GM18861 (cell line): ENCODE data around the gene CSKMT.
"Not testable (repeated sequence)": the region's sequence is repeated elsewhere in the genome, so short reads cannot be mapped to it uniquely, and the experiment has no call there.

Experiments
- ATAC-seq: cut with Tn5 transposase; IDR thresholded peaks from one replicate; pipeline ENCODE4 v1.9.1; 2021; ENCODE audit not compliant: unreplicated experiment

CSKMT gene

DNA sequence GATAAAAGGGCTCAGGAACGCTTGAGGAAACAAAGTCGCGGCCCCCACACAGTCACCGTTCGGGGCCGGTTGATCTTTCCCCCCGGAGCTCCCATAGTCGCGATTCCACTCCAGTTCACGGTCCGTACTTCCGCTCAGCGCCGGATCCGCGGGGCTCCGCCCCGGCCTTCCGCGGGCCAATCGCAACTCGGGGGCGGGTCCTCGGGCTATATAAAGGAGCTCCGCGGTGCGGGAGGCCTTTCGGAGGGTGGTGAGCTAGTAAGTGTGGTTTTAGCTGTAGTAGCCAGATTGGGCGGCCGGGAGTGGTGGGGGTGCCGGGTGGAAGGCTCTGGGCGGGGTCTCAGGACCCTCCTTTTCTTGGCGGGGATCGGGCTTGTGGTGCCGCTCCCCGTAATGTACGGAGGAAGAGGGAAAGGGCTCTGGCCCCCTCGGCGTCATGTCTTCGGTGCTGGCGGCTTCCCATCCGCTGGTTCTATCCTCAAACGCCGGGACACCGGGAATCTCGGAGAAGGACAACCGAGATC, at the start of gene CSKMT, which contains the start of gene C11orf98:
Gene CSKMT (plus strand): TSS at position 238 of the 524 bp plus-strand sequence. CDS start 568 bp downstream, outside the sequence.
Gene C11orf98 (minus strand): TSS at position 136 of the 524 bp plus-strand sequence. CDS start 41 bp downstream, at position 95.
- ATAC-seq: peak; percentile 73

DNA sequence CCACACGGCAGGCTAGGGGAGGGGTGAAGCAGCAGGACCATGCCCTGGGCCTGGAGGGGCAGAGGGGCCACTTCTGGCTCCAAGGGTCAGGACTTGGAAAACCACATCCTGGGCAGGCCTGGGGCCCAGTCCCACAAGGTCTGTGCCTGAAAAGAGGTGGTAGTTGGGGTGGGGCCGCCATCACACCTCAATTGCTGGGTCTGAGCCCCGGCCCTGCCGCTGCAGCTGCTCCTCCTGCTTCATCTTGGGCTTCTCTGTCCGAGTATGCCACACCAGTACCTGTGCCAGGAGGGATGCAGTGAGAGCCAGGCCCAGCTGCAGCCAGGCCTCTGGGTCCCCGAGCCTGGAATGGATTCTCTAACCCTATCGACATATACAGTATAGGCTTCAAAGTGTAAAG, 49.6 kb upstream of the CSKMT start:
- ATAC-seq: no peak

GRCh38 chr11:62616957-62617356, 48.2 kb upstream of the CSKMT start:
- ATAC-seq: not testable (repeated sequence)

GRCh38 chr11:62621027-62621566, 44.0 kb upstream of the CSKMT start:
- ATAC-seq: no peak

DNA sequence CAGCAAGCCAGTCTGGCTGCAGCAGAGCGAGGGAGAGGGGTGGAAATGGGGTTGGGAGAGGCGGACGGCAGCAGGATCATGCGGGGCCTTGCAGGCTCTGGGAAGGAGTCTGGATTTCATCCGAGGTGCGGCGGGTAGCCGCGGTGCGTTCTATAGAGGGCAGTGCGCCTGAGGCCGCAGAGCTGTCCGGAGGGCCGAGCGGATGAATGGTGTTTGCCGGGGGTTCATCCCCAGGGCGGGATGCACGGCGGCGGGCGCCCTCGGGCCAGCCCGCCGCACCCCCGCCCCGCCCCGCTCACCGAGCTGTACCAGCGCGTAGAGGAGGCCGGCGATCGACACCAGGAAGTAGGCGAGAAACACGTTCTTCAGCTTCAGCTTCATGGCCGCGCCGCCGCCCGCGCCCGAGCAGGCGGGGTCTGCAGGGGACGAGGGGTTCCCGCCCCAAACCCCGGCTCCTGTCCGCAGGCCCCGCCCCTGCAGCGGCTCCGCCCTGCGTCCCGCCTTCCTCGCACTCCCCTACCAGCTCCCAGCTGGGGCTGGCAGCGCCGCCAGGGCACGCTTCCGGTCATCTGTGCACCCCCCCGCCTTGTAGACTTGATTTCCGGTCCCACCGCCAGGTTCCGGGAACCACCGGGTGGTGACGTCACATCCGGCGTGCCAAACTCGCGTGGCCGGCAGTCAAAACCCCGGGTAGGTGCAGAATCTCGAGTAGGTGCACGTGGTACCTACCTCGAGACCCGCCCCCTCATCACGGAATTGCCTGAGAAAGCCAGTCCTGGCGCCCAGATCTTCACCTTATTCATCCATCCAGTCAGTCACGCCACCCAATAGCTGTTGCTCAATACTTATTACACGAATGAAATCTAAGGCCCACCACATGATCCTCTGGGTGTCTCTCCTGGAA, 43.3 kb upstream of the CSKMT start, which contains the start of gene B3GAT3:
Gene B3GAT3 (minus strand): TSS at position 420 of the 904 bp plus-strand sequence. CDS start 39 bp downstream, at position 381.
- ATAC-seq: peak; percentile 91

- ATAC-seq: no peak
These were observed 42.5 kb upstream of the CSKMT start for GRCh38 chr11:62622476-62623089.

- no peak for ATAC-seq
These were observed 37.4 kb upstream of the CSKMT start for GRCh38 chr11:62627713-62628112.

DNA sequence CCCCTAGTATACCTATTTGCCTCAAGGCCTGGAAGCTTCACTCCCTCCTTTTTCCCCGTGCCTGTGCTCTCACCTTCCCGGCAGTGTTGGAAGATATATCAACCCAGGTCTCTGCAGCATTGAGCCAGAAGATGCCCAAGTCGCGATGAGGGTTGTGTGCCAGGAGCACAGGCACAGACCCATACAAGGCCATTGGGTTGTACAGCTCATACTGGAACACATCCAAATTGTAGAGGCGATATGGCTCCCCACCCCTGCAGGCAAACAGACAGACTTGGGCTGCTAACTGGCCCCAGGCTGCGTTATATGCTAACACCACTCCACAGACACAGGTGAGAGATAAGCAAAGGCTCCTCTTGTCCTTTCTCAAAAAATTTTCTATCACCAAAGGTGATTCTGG, 32.6 kb upstream of the CSKMT start:
- ATAC-seq: no peak

DNA sequence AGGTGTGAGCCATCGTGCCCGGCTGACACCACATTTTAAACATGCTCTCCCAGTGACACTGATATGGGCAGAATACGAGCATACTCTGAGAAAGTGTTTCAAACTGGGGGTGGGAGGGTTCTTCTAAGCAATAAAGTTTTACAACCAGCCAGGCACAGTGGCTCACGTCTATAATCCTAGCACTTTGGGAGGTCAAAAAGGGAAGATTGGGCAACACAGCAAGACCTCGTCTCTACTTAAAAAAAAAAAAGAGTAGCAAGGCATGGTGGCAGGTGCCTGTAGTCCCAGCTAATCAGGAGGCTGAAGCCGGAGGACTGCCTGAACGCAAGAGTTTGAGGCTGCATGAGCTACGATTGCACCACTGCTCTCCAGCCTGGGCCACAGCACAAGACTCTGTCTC, 20.9 kb upstream of the CSKMT start:
- no peak for ATAC-seq

GRCh38 chr11:62645671-62645945, 19.5 kb upstream of the CSKMT start:
- ATAC-seq: no peak

- ATAC-seq: peak; percentile 81
These were observed 18.9 kb upstream of the CSKMT start, which contains the start of gene GANAB for GRCh38 chr11:62645946-62646824. Gene GANAB, minus strand, starts transcription at chr11:62646613. Its CDS starts 14 bp downstream, at chr11:62646599.

DNA sequence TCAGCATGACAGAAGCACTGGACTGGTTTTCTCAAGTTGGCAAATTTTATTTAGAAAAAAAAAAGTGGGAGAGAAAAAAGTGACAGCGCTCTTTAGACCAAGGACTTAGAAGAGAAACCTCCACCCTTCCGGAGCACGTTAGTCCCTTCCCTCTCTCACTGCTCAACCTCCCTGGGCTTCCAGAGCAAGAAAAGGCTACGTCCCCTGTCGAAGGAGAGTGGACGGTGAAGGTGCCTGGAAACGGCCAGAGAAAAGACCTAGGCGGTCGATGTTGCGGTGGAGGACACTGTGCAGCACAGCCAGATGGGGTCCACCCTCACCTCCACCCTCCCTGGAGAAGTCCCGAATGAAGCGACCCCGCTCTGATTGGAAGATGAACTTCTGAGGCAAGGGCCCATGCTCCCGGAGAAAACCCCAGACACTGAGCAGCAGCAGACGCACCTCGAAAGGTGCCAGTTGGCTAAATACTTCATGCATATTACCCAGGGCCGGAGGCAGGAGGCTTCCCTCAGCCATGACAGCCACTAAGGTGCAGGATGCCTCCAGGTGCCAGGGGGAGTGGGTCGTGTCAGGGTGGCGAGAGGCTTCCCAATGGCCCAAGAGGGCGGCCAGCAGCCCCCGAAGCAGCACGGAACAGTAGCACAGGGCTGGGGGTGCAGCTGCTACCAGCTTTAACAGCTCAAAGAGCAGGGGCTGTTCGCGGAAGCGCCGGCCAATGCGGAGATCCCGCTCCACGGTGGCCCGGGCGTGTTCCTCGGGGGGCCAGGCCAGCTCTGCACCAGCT, 18.1 kb upstream of the CSKMT start:
- no peak for ATAC-seq

DNA sequence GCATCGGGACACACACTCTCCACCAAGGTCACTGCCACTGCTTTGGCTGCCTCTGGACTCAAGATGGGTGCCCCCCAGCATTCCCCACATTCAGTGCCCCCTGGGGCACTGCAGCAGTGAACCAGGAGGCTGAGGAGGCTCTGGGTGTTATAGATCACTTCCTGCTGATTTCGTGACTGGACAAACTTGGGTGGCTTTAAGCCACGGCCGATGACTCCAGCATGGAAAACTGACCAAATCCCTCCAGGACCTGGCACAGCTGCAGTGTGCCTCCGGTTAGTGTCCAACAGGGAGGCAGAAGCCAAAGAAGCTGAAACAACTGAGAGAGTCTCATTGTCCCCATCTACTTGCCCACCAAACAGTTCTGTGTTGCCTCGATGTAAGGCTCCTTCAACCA, 17.5 kb upstream of the CSKMT start:
- ATAC-seq: no peak

DNA sequence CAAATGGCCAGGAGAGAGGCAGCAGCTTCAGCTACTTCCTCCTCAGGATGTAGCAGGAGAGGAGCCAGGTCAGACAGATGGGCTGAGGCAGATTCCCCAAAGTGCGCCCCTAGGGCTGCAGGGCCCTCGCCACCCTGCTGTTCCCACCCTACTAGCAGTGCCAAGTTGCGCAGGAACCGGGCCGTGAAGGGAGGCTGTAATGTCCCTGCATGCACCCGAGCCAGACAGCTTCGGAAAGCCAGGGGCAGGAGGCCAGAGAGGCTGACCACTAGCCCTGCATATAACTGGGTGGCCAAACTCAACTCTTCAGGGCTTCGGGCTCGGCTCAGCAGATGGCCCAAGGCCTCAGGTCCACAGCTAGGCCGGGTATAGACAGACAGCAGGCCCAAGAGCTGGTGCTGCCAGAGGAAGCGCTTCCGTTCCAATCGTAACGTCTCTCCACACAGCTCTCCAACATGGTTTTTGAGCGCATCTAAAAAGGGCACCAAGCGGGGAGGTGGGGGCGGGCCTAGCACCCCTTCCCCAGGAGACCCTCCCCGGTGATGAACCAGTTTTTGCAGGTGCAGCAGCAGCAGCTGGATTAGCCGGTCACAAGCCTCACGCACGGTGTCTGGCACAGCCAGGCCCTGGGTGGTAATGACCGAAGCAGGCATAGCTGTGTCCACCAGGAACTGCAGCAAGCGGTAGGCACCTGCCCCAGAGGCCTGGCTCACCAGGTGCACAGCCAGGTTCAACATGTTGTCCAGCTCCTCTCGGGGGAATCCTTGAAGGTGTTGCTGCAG, 16.7 kb upstream of the CSKMT start:
- no peak for ATAC-seq

DNA sequence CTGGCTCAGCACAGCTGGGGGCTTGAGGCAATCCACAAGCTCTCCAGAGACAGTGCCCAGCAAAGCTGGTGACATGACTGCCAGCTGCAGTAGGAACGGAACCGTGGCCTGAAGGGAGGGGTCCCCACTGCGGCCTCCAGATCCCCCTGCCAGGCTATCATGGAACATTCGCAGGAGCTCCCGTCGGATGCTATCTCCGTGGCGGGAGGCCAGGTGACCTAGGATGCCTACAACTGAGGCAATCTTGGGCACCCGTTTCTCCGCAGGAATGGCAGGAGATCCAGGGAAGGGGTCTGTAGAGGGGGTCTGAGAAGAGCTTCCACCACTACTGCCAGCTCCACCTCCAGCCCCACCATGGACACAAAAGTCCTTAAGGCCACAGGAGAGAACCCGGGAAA, 16.1 kb upstream of the CSKMT start:
- no peak for ATAC-seq

DNA sequence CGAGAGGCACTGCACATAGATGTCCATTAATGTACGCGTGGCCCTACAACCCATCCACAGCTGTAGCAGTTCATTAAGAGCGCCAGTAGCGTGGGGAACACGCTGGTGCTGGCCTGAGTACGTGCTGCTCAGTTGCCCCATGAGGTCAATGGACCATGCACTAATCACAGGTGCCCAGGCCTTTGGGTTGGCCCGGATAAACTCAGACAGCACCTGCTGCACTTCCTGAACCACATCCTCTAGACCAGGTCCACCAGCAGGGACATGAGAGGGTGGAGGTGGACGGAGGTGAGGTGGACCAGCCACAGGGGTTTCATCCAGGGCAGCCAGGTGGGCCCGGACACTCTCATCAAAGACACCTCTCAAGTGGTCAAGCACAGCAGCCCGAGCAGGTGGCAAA, 15.6 kb upstream of the CSKMT start:
- ATAC-seq: no peak

DNA sequence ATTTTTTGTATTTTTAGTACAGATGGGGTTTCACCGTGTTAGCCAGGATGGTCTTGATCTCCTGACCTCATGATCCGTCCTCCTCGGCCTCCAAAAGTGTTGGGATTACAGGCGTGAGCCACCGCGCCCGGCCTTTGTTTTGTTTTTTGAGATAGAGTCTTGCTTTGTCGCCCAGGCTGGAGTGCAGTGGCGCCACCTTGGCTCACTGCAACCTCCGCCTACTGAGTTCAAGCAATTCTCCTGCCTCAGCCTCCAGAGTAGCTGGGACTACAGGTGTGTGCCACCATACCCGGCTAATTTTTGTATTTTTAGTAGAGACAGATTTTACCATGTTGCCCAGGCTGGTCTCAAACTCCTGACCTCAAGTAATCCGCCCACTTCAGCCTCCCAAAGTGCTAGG, 14.8 kb upstream of the CSKMT start:
- not testable (repeated sequence) for ATAC-seq

- ATAC-seq: no peak
These were observed 12.7 kb upstream of the CSKMT start for GRCh38 chr11:62652161-62653006.
